HepG2 (cell line): ENCODE results near the gene RGS14. TPM values are rescaled to one million over a fixed set of nuclear protein-coding genes. Genes with fewer than 3 reads are reported as not detected.

Experiments
- ARNT2 ChIP-seq: sonication (generic); formaldehyde crosslinking; IDR thresholded peaks from 2 replicates; pipeline ENCODE4 v1.8.0; 2022; ENCODE audit warnings: mild to moderate bottlenecking, low read depth, missing genetic modification reagents, moderate library complexity
- ETV5 ChIP-seq: IDR thresholded peaks from 2 replicates; pipeline ENCODE4 v1.6.1; 2018; ENCODE audit warnings: missing biosample characterization, missing genetic modification reagents, inconsistent platforms, borderline replicate concordance
- GLI4 ChIP-seq: sonication (generic); formaldehyde crosslinking; IDR thresholded peaks from 2 replicates; pipeline ENCODE4 v1.5.1; 2020; ENCODE audit warnings: missing genetic modification reagents, mild to moderate bottlenecking, moderate library complexity, borderline replicate concordance
- HES4 ChIP-seq: sonication (generic); formaldehyde crosslinking; IDR thresholded peaks from 2 replicates; pipeline ENCODE4 v1.9.0; 2021; ENCODE audit warnings: mild to moderate bottlenecking, missing genetic modification reagents, borderline replicate concordance
- HOXA3 ChIP-seq: sonication (generic); formaldehyde crosslinking; IDR thresholded peaks from 2 replicates; pipeline ENCODE4 v1.5.0; 2020; ENCODE audit warnings: missing genetic modification reagents
- JUNB ChIP-seq: sonication (generic); formaldehyde crosslinking; IDR thresholded peaks from 2 replicates; pipeline ENCODE4 v1.8.0; 2022; ENCODE audit warnings: missing genetic modification reagents, mild to moderate bottlenecking, borderline replicate concordance
- NFKBIZ ChIP-seq: IDR thresholded peaks from 2 replicates; pipeline ENCODE4 v1.6.1; 2018; ENCODE audit warnings: missing genetic modification reagents, missing compliant biosample characterization
- PBX3 ChIP-seq: sonication (generic); formaldehyde crosslinking; IDR thresholded peaks from 2 replicates; pipeline ENCODE4 v1.8.1; 2023; ENCODE audit warnings: missing genetic modification reagents, inconsistent platforms, borderline replicate concordance
- PHF20 ChIP-seq: sonication (generic); formaldehyde crosslinking; IDR thresholded peaks from 2 replicates; pipeline ENCODE4 v1.5.0; 2020; ENCODE audit warnings: mild to moderate bottlenecking, missing genetic modification reagents
- SMAD3 ChIP-seq: sonication (generic); formaldehyde crosslinking; IDR thresholded peaks from 2 replicates; pipeline ENCODE4 v1.4.0; 2020; ENCODE audit warnings: missing genetic modification reagents
- SMAD9 ChIP-seq: sonication (generic); formaldehyde crosslinking; IDR thresholded peaks from 2 replicates; pipeline ENCODE4 v1.5.1; 2020; ENCODE audit warnings: mild to moderate bottlenecking, missing genetic modification reagents
- SNAPC5 ChIP-seq: sonication (generic); formaldehyde crosslinking; IDR thresholded peaks from 2 replicates; pipeline ENCODE4 v1.8.1; 2023; ENCODE audit warnings: mild to moderate bottlenecking, missing genetic modification reagents, borderline replicate concordance
- TBL1XR1 ChIP-seq: fragments of 150-350 bp; IDR thresholded peaks from 2 replicates; pipeline ENCODE4 v1.6.1; 2014; ENCODE audit warnings: borderline replicate concordance, low read length; ENCODE audit not compliant: partially characterized antibody
- TFDP2 ChIP-seq: sonication (generic); formaldehyde crosslinking; IDR thresholded peaks from 2 replicates; pipeline ENCODE4 v1.4.0; 2020; ENCODE audit warnings: missing genetic modification reagents
- UBTF ChIP-seq: sonication (generic); formaldehyde crosslinking; IDR thresholded peaks from 2 replicates; pipeline ENCODE4 v1.4.0; 2020; ENCODE audit warnings: mild to moderate bottlenecking, missing genetic modification reagents
- ZBTB46 ChIP-seq: sonication (generic); formaldehyde crosslinking; IDR thresholded peaks from 2 replicates; pipeline ENCODE4 v1.4.0; 2020; ENCODE audit warnings: mild to moderate bottlenecking, missing genetic modification reagents, borderline replicate concordance
- ZFY ChIP-seq: sonication (generic); formaldehyde crosslinking; IDR thresholded peaks from 2 replicates; pipeline ENCODE4 v1.4.0; 2020; ENCODE audit warnings: missing genetic modification reagents
- ZNF136 ChIP-seq: sonication (generic); formaldehyde crosslinking; IDR thresholded peaks from 2 replicates; pipeline ENCODE4 v1.8.1; 2022; ENCODE audit warnings: low read depth, mild to moderate bottlenecking, moderate library complexity, missing genetic modification reagents
- ZNF224 ChIP-seq: sonication (generic); formaldehyde crosslinking; IDR thresholded peaks from 2 replicates; pipeline ENCODE4 v1.5.0; 2020; ENCODE audit warnings: mild to moderate bottlenecking, missing genetic modification reagents
- ZNF296 ChIP-seq: sonication (generic); formaldehyde crosslinking; conservative IDR thresholded peaks from 2 replicates; pipeline ENCODE4 v1.5.0; 2020; ENCODE audit warnings: mild to moderate bottlenecking, missing genetic modification reagents
- ZNF354B ChIP-seq: sonication (generic); formaldehyde crosslinking; IDR thresholded peaks from 2 replicates; pipeline ENCODE4 v1.8.0; 2022; ENCODE audit warnings: mild to moderate bottlenecking, missing genetic modification reagents
- ZNF382 ChIP-seq: sonication (generic); formaldehyde crosslinking; IDR thresholded peaks from 2 replicates; pipeline ENCODE4 v1.5.0; 2020; ENCODE audit warnings: missing genetic modification reagents, mild to moderate bottlenecking, borderline replicate concordance
- ZNF678 ChIP-seq: sonication (generic); formaldehyde crosslinking; IDR thresholded peaks from 2 replicates; pipeline ENCODE4 v1.4.0; 2020; ENCODE audit warnings: mild to moderate bottlenecking, missing genetic modification reagents
- ZNF782 ChIP-seq: sonication (generic); formaldehyde crosslinking; IDR thresholded peaks from 2 replicates; pipeline ENCODE4 v1.4.0; 2020; ENCODE audit warnings: missing genetic modification reagents, mild to moderate bottlenecking, borderline replicate concordance
- ZNF792 ChIP-seq: IDR thresholded peaks from 2 replicates; pipeline ENCODE4 v1.6.1; 2016
- polyA plus RNA-seq, 8 experiments: library from polyadenylated mRNA; depleted of rRNA in 3 of 8; stranded (reverse) in 7 of 8; unstranded in 1 of 8; fragments of >200 nt; fragmentation: Illumina TruSeq in 4 of 8; extraction: Trizol in 4 of 8; gene quantifications; 2 replicates each; pipeline versions ENCODE4 v1.2.1 to v1.2.3, GENCODE V29; 2011 to 2016; ENCODE audit warnings: low read depth in 4 of 8, missing spikeins in 1 of 8, mixed read lengths in 1 of 8; ENCODE audit not compliant: insufficient read depth in 1 of 8
- total RNA-seq, 5 experiments: library from RNA; depleted of rRNA; stranded (reverse); fragments of >200 nt; fragmentation: Illumina TruSeq; extraction: Trizol; gene quantifications; 2 replicates each; pipeline ENCODE4 v1.2.3, GENCODE V29; 2016; ENCODE audit warnings: low read depth in 1 of 5

RGS14 gene
- total and polyA plus RNA-seq, 2 of the 13 experiments (the other 11 are each of a cell fraction or from before 2014, with no cell fraction given) = 11.1 to 17.2 TPM

- no peak for TF ChIP-seq ZNF382
- no peak for TF ChIP-seq ZNF782 (CRISPR knock-in tag)
- no peak for TF ChIP-seq TBL1XR1
- TF ChIP-seq NFKBIZ (CRISPR knock-in tag) = no peak
- TF ChIP-seq GLI4 (CRISPR knock-in tag) = no peak
- no peak for TF ChIP-seq ZNF136 (CRISPR knock-in tag)
- peak; percentile 68; the same call in 1 of the 2 replicates for TF ChIP-seq ZNF792 (CRISPR knock-in tag)
- TF ChIP-seq TFDP2 = peak; percentile 80
- 0 out of 2 replicates have a peak, but pooled peaks have one; percentile 59 for TF ChIP-seq SNAPC5
- peak; percentile 81 for TF ChIP-seq UBTF (CRISPR knock-in tag)
- TF ChIP-seq SMAD9 (CRISPR knock-in tag) = no peak
- no peak for TF ChIP-seq ZNF296 (CRISPR knock-in tag)
- no peak for TF ChIP-seq HES4 (CRISPR knock-in tag)
- peak; percentile 74 for TF ChIP-seq ETV5 (CRISPR knock-in tag)
- TF ChIP-seq HOXA3 = peak; percentile 76; the same call in 1 of the 2 replicates
- TF ChIP-seq JUNB (CRISPR knock-in tag) = no peak
- TF ChIP-seq PBX3 = no peak
- no peak for TF ChIP-seq ZNF224 (CRISPR knock-in tag)
- TF ChIP-seq ZNF678 = no peak
- TF ChIP-seq ZFY = no peak
- TF ChIP-seq SMAD3 (CRISPR knock-in tag) = no peak; the same call in 1 of the 2 replicates
- TF ChIP-seq ZNF354B = no peak
- TF ChIP-seq ZBTB46 (CRISPR knock-in tag) = no peak
- no peak; the same call in 1 of the 2 replicates for TF ChIP-seq PHF20 (CRISPR knock-in tag)
- TF ChIP-seq ARNT2 (CRISPR knock-in tag) = peak; percentile 90
These were observed 12.9 kb downstream of the RGS14 start (continued) for GRCh38 chr5:177370488-177371119.
